Measurements from ENCODE around the gene SMYD3.

DNA sequence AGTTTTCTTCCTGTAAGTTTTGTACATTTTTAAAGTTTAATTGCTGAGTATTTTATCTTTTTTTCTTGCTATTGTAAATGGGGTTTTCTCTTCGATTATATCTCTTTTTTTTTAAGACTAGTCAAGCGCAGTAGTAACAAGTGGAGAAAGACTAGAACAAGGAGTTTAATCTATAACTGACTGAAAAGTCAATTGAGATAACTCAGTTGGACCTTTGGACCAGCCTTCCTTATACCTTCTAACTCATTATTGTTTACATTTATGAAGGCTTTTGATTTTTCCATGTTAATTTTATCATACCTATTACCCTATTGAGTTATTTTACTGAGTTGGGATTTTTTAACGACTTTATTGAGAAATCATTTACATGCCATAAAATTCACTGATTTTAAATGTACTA is 81.2 kb downstream of the SMYD3 start:
- TF ChIP-seq, protein P1, sequence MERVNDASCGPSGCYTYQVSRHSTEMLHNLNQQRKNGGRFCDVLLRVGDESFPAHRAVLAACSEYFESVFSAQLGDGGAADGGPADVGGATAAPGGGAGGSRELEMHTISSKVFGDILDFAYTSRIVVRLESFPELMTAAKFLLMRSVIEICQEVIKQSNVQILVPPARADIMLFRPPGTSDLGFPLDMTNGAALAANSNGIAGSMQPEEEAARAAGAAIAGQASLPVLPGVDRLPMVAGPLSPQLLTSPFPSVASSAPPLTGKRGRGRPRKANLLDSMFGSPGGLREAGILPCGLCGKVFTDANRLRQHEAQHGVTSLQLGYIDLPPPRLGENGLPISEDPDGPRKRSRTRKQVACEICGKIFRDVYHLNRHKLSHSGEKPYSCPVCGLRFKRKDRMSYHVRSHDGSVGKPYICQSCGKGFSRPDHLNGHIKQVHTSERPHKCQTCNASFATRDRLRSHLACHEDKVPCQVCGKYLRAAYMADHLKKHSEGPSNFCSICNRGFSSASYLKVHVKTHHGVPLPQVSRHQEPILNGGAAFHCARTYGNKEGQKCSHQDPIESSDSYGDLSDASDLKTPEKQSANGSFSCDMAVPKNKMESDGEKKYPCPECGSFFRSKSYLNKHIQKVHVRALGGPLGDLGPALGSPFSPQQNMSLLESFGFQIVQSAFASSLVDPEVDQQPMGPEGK (tag by site-specific recombination; IDR thresholded peaks at IDR 0.05), result no peak
- TF ChIP-seq, protein P2, sequence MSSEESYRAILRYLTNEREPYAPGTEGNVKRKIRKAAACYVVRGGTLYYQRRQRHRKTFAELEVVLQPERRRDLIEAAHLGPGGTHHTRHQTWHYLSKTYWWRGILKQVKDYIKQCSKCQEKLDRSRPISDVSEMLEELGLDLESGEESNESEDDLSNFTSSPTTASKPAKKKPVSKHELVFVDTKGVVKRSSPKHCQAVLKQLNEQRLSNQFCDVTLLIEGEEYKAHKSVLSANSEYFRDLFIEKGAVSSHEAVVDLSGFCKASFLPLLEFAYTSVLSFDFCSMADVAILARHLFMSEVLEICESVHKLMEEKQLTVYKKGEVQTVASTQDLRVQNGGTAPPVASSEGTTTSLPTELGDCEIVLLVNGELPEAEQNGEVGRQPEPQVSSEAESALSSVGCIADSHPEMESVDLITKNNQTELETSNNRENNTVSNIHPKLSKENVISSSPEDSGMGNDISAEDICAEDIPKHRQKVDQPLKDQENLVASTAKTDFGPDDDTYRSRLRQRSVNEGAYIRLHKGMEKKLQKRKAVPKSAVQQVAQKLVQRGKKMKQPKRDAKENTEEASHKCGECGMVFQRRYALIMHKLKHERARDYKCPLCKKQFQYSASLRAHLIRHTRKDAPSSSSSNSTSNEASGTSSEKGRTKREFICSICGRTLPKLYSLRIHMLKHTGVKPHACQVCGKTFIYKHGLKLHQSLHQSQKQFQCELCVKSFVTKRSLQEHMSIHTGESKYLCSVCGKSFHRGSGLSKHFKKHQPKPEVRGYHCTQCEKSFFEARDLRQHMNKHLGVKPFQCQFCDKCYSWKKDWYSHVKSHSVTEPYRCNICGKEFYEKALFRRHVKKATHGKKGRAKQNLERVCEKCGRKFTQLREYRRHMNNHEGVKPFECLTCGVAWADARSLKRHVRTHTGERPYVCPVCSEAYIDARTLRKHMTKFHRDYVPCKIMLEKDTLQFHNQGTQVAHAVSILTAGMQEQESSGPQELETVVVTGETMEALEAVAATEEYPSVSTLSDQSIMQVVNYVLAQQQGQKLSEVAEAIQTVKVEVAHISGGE (tag by site-specific recombination; conservative IDR thresholded peaks at IDR 0.05; ENCODE audit: low read depth), result no peak
- TF ChIP-seq ZNF501 (tag by site-specific recombination; IDR thresholded peaks at IDR 0.05), result no peak
- TF ChIP-seq, protein P3, sequence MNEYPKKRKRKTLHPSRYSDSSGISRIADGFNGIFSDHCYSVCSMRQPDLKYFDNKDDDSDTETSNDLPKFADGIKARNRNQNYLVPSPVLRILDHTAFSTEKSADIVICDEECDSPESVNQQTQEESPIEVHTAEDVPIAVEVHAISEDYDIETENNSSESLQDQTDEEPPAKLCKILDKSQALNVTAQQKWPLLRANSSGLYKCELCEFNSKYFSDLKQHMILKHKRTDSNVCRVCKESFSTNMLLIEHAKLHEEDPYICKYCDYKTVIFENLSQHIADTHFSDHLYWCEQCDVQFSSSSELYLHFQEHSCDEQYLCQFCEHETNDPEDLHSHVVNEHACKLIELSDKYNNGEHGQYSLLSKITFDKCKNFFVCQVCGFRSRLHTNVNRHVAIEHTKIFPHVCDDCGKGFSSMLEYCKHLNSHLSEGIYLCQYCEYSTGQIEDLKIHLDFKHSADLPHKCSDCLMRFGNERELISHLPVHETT (tag by site-specific recombination; IDR thresholded peaks at IDR 0.05), result no peak
